Panc1 (cell line): ENCODE measurements around the gene ITGA3. TPM values are rescaled to one million over a fixed set of nuclear protein-coding genes. Genes with fewer than 3 reads are reported as not detected.

ENCODE experiments used
- ATAC-seq: fragments of 200-7000 bp; cut with Tn5 transposase; 2 replicates; pipeline ENCODE4 v1.9.1; 2020; ENCODE audit warnings: mild to moderate bottlenecking, moderate library complexity
- BruUV-seq: library from RNA; stranded (reverse); fragments of 400-500 nt; replicated peaks from 2 replicates; lab custom pipeline; 2021; lab: Mats Ljungman, UMichigan
- CTCF ChIA-PET: fragments of 300-600 bp; sonication (Branson Sonifier 250); formaldehyde crosslinking; loops from one replicate; lab custom pipeline; 2022; ENCODE audit warnings: antibody characterized with exemption; lab: Charles Lee
- POLR2A ChIA-PET: fragments of 300-600 bp; sonication (Branson Sonifier 250); formaldehyde crosslinking; loops from one replicate; lab custom pipeline; 2022; ENCODE audit warnings: antibody characterized with exemption; lab: Charles Lee
- DNase-seq: peaks from one replicate; pipeline ENCODE4 v3.0.0-alpha.2; 2010; ENCODE audit warnings: low read depth, low spot score
- H3K27ac ChIP-seq: 2 replicates; pipeline ENCODE4 v1.5.1; 2011; ENCODE audit warnings: mild to moderate bottlenecking, low read length, inconsistent platforms
- H3K27me3 ChIP-seq: fragments of 200-500 bp; sonication (Bioruptor generic); 2 replicates; pipeline ENCODE4 v1.6.0; 2014; ENCODE audit warnings: low read length, inconsistent platforms; ENCODE audit not compliant: control insufficient read depth, insufficient read depth
- H3K36me3 ChIP-seq: fragments of 200-500 bp; sonication (Bioruptor generic); 2 replicates; pipeline ENCODE4 v1.5.1; 2014; ENCODE audit warnings: inconsistent platforms, mild to moderate bottlenecking, low read length, moderate library complexity; ENCODE audit not compliant: control insufficient read depth, insufficient read depth
- H3K4me1 ChIP-seq: 2 replicates; pipeline ENCODE4 v1.5.1; 2011; ENCODE audit warnings: inconsistent platforms, mild to moderate bottlenecking, low read length, moderate library complexity; ENCODE audit not compliant: control insufficient read depth, insufficient read depth
- H3K4me3 ChIP-seq, 2 experiments: 2 replicates each; pipeline ENCODE4 v1.5.1; 2011 to 2012; ENCODE audit warnings: low read depth in 2 of 2, low read length in 2 of 2, mild to moderate bottlenecking in 2 of 2, inconsistent platforms in 1 of 2, moderate library complexity in 1 of 2
- H3K9me3 ChIP-seq: fragments of 200-500 bp; sonication (Bioruptor generic); 2 replicates; pipeline ENCODE4 v1.5.1; 2014; ENCODE audit warnings: low read depth, mild to moderate bottlenecking, inconsistent platforms, low read length, moderate library complexity; ENCODE audit not compliant: control insufficient read depth, insufficient read depth
- POLR2AphosphoS5 ChIP-seq: IDR thresholded peaks from 2 replicates; pipeline ENCODE4 v1.6.1; 2012; ENCODE audit warnings: mild to moderate bottlenecking, low read depth, low read length, moderate library complexity
- SIN3A ChIP-seq: IDR thresholded peaks from 2 replicates; pipeline ENCODE4 v1.6.1; 2012; ENCODE audit warnings: low read depth, mild to moderate bottlenecking, low read length, moderate library complexity, borderline replicate concordance; ENCODE audit not compliant: insufficient read depth
- TCF7L2 ChIP-seq: IDR thresholded peaks from 2 replicates; pipeline ENCODE4 v1.6.1; 2011; ENCODE audit warnings: mild to moderate bottlenecking, low read depth, low read length, inconsistent platforms
- in situ Hi-C: cut with HindIII; loops from 2 replicates; pipeline ENCODE4 v1.10.0; 2016; ENCODE audit warnings: low sequenced_read_pairs, low pct_unique_long_range_greater_than_20kb
- intact Hi-C: fragments of 100-400 bp; cut with micrococcal nuclease; formaldehyde crosslinking; loops from one replicate; pipeline ENCODE4 v1.10.0; 2022; ENCODE audit not compliant: unreplicated experiment
- total RNA-seq: library from RNA; stranded (reverse); gene quantifications from one replicate; pipeline ENCODE4 v1.2.1, GENCODE V29; 2021; ENCODE audit not compliant: unreplicated experiment
- TF ChIP-seq, protein P1 (sequence below): fragments of 450-650 bp; IDR thresholded peaks from 2 replicates; pipeline ENCODE4 v1.5.1; 2017; ENCODE audit warnings: mild to moderate bottlenecking
- TF ChIP-seq, protein P2 (sequence below), 2 experiments: IDR thresholded peaks; 2 replicates each; pipeline ENCODE4 v1.6.1; 2011 to 2012; ENCODE audit warnings: low read depth in 2 of 2, control low read depth in 1 of 2, low read length in 1 of 2, mild to moderate bottlenecking in 1 of 2, moderate library complexity in 1 of 2; ENCODE audit not compliant: insufficient read depth in 1 of 2

Gene ITGA3
- total RNA-seq, 1 experiment from 2014 or later: 439 TPM

DNA sequence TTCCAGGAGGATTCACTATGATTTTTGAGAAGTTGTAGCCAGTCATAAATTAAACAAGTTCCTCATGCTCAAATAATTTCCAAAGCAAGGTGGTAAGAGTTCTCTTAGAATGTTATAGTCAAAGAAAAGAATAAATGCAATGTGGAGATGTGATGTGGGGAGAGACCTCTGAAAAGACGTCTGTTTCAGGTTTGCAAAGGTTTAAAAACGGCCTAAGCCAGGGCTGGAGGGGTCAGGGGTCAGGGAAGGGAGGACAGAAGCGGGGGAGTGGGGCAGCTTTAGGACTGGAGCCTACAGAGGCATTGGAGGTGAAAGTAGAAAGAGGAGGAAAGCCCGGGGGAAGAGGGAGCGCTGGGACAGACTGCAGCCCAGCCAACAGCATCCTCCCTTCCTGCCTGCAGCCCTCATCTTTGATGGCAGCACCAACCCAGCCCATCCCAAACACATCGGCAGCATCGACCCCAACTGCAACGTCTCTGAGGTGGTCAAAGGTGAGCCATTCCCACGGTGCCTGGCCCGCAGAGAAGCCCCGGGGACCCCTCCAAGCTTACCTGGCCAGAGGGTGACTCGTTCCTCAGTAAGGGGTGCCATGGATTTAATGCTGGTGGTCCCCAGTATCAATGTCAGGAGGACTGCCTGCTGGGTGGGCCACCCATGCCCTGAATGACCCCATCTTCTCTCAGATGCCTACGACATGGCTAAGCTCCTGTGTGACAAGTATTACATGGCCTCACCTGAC is 50.7 kb downstream of the ITGA3 start:
- DNase-seq (no peak), ATAC-seq (no peak)
- H3K27ac ChIP-seq: no peak overlapping the region
- no peaks in the 10 kb centered on the region for H3K9me3 ChIP-seq
- BruUV-seq: no TSS peak
- CTCF ChIA-PET: no interaction called here
- H3K36me3 ChIP-seq: no peaks in the 10 kb centered on the region
- H3K4me3 ChIP-seq: no peak overlapping the region
- TF ChIP-seq, protein P1, sequence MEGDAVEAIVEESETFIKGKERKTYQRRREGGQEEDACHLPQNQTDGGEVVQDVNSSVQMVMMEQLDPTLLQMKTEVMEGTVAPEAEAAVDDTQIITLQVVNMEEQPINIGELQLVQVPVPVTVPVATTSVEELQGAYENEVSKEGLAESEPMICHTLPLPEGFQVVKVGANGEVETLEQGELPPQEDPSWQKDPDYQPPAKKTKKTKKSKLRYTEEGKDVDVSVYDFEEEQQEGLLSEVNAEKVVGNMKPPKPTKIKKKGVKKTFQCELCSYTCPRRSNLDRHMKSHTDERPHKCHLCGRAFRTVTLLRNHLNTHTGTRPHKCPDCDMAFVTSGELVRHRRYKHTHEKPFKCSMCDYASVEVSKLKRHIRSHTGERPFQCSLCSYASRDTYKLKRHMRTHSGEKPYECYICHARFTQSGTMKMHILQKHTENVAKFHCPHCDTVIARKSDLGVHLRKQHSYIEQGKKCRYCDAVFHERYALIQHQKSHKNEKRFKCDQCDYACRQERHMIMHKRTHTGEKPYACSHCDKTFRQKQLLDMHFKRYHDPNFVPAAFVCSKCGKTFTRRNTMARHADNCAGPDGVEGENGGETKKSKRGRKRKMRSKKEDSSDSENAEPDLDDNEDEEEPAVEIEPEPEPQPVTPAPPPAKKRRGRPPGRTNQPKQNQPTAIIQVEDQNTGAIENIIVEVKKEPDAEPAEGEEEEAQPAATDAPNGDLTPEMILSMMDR: no peak
- no peak for TF ChIP-seq POLR2AphosphoS5
- TF ChIP-seq TCF7L2: no peak
- TF ChIP-seq, protein P2, sequence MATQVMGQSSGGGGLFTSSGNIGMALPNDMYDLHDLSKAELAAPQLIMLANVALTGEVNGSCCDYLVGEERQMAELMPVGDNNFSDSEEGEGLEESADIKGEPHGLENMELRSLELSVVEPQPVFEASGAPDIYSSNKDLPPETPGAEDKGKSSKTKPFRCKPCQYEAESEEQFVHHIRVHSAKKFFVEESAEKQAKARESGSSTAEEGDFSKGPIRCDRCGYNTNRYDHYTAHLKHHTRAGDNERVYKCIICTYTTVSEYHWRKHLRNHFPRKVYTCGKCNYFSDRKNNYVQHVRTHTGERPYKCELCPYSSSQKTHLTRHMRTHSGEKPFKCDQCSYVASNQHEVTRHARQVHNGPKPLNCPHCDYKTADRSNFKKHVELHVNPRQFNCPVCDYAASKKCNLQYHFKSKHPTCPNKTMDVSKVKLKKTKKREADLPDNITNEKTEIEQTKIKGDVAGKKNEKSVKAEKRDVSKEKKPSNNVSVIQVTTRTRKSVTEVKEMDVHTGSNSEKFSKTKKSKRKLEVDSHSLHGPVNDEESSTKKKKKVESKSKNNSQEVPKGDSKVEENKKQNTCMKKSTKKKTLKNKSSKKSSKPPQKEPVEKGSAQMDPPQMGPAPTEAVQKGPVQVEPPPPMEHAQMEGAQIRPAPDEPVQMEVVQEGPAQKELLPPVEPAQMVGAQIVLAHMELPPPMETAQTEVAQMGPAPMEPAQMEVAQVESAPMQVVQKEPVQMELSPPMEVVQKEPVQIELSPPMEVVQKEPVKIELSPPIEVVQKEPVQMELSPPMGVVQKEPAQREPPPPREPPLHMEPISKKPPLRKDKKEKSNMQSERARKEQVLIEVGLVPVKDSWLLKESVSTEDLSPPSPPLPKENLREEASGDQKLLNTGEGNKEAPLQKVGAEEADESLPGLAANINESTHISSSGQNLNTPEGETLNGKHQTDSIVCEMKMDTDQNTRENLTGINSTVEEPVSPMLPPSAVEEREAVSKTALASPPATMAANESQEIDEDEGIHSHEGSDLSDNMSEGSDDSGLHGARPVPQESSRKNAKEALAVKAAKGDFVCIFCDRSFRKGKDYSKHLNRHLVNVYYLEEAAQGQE (IDR thresholded peaks at IDR 0.05; ENCODE audit: insufficient read depth in 1 of 2, low read depth in 2 of 2, low read length in 1 of 2): no peak
- no peak for TF ChIP-seq SIN3A
- intact Hi-C loops (no loop called here), in situ Hi-C loops (no loop called here)
- no peaks in the 10 kb centered on the region for H3K27me3 ChIP-seq
- POLR2A ChIA-PET: no interaction called here
- peaks cover 12% of the 10 kb centered on the region for H3K4me1 ChIP-seq

- DNase-seq: no peak
- BruUV-seq: no TSS peak
- H3K36me3 ChIP-seq: no peaks in the 10 kb centered on the region
- POLR2A ChIA-PET: no interaction called here
- no peaks in the 10 kb centered on the region for H3K9me3 ChIP-seq
- CTCF ChIA-PET: no interaction called here
- H3K27me3 ChIP-seq: no peaks in the 10 kb centered on the region
- TF ChIP-seq, protein P1: no peak
- no peak for TF ChIP-seq SIN3A
- no peak for TF ChIP-seq POLR2AphosphoS5
- no peak for TF ChIP-seq TCF7L2
- TF ChIP-seq, protein P2 (IDR thresholded peaks at IDR 0.05; ENCODE audit: insufficient read depth in 1 of 2, low read depth in 2 of 2, low read length in 1 of 2): no peak
- intact Hi-C loops (no loop called here), in situ Hi-C loops (no loop called here)
- H3K27ac ChIP-seq: no peak overlapping the region
- ATAC-seq: no peak
- peaks cover 10% of the 10 kb centered on the region for H3K4me1 ChIP-seq
- no peak overlapping the region for H3K4me3 ChIP-seq
Measured at GRCh38 chr17:50107790-50108414, 52.0 kb downstream of the ITGA3 start.
